SH-SY5Y (cell line): ENCODE measurements around the gene WWP2.

Source experiments
- GATA2 ChIP-seq: IDR thresholded peaks from 2 replicates; pipeline ENCODE4 v1.6.1; 2011; ENCODE audit warnings: mild to moderate bottlenecking, low read depth, low read length
- GATA3 ChIP-seq: IDR thresholded peaks from 2 replicates; pipeline ENCODE4 v1.6.1; 2011; ENCODE audit warnings: low read depth, mild to moderate bottlenecking, low read length, moderate library complexity

GRCh38 chr16:69852815-69853214 is 90.7 kb downstream of the WWP2 start:
- TF ChIP-seq GATA3 (no peak), GATA2 (no peak)
